Activated naive CD8-positive, alpha-beta T cell treated with anti-CD3 and anti-CD28 coated beads for 36 hours (primary cell): Measurements from ENCODE around the gene CCSER2. TPM values are rescaled to one million over a fixed set of nuclear protein-coding genes. Genes with fewer than 3 reads are reported as not detected.
A peak's percentile ranks its signal among the peaks of the same experiment; 100 is the strongest.

ENCODE experiments used
- DNase-seq: peaks from one replicate; pipeline ENCODE4 v3.0.0; 2021
- H3K27ac Mint-ChIP-seq: one replicate; pipeline ENCODE4 v1.8.0; 2022; ENCODE audit warnings: mild to moderate bottlenecking, moderate library complexity, mixed read lengths
- H3K27me3 Mint-ChIP-seq: one replicate; pipeline ENCODE4 v1.8.0; 2022; ENCODE audit warnings: mild to moderate bottlenecking, mixed read lengths
- H3K36me3 Mint-ChIP-seq: one replicate; pipeline ENCODE4 v1.8.0; 2021; ENCODE audit warnings: mild to moderate bottlenecking, mixed read lengths
- H3K4me1 Mint-ChIP-seq: one replicate; pipeline ENCODE4 v1.8.0; 2021; ENCODE audit warnings: mixed read lengths
- H3K4me3 Mint-ChIP-seq: one replicate; pipeline ENCODE4 v1.8.0; 2022; ENCODE audit warnings: mild to moderate bottlenecking, moderate library complexity, mixed read lengths
- H3K9me3 Mint-ChIP-seq: one replicate; pipeline ENCODE4 v1.8.0; 2022; ENCODE audit warnings: mixed read lengths
- total RNA-seq, 2 experiments: library from RNA; stranded (reverse); gene quantifications; one replicate each; pipeline ENCODE4 v1.2.3, GENCODE V29; 2021

Gene CCSER2
- total RNA-seq, 2 experiments from 2014 or later = 42.4 to 43.8 TPM

- Mint-ChIP-seq H3K4me1 (peaks cover 43% of the 10 kb centered on the region), H3K27ac (no peak overlapping the region)
These were observed 46.1 kb downstream of the CCSER2 start for GRCh38 chr10:84374455-84374854.

GRCh38 chr10:84375011-84375410 is 46.6 kb downstream of the CCSER2 start:
- no peaks in the 10 kb centered on the region for H3K27me3 Mint-ChIP-seq
- DNase-seq = no peak
- no peak overlapping the region for H3K4me3 Mint-ChIP-seq
- H3K9me3 Mint-ChIP-seq = no peaks in the 10 kb centered on the region
- H3K4me1 Mint-ChIP-seq = peaks cover 37% of the 10 kb centered on the region
- H3K36me3 Mint-ChIP-seq = peaks cover 14% of the 10 kb centered on the region
- H3K27ac Mint-ChIP-seq = no peak overlapping the region

More at GRCh38 chr10:84374455-84374854, 46.1 kb downstream of the CCSER2 start:
- H3K36me3 Mint-ChIP-seq = peaks cover 14% of the 10 kb centered on the region
- no peaks in the 10 kb centered on the region for H3K9me3 Mint-ChIP-seq
- H3K27me3 Mint-ChIP-seq = no peaks in the 10 kb centered on the region
- no peak for DNase-seq
- no peak overlapping the region for H3K4me3 Mint-ChIP-seq

- Mint-ChIP-seq H3K27ac (peak overlapping the region; percentile 59), H3K36me3 (peaks cover 20% of the 10 kb centered on the region), H3K4me1 (peaks cover 36% of the 10 kb centered on the region), H3K4me3 (no peak overlapping the region), H3K9me3 (no peaks in the 10 kb centered on the region), H3K27me3 (no peaks in the 10 kb centered on the region)
- no peak for DNase-seq
These were observed 47.5 kb downstream of the CCSER2 start for GRCh38 chr10:84375881-84376280.

DNA sequence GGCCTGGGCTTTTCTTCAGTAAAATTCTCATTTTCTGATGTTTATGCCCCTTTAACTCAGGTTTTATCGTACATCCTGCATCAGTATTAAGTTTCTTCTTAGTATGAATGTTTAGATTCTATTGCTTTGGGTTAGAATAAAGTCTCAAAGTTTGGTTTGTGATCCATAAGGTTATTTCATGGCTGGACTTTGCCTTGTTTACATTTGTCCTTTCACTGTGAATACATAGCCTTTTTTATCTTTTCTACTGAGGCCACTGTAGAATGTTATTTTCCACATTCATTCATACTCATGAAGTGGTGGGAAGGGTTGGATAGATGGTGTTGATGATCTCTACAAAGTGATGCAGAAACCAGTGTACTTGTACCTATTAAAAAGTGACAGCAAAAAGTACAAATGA is 59.8 kb downstream of the CCSER2 start:
- DNase-seq = no peak
- H3K9me3 Mint-ChIP-seq = peaks cover 7% of the 10 kb centered on the region
- peaks cover 44% of the 10 kb centered on the region for H3K36me3 Mint-ChIP-seq
- H3K27me3 Mint-ChIP-seq = no peaks in the 10 kb centered on the region
- H3K4me1 Mint-ChIP-seq = peaks cover 12% of the 10 kb centered on the region
- H3K4me3 Mint-ChIP-seq = no peak overlapping the region
- H3K27ac Mint-ChIP-seq = no peak overlapping the region

DNA sequence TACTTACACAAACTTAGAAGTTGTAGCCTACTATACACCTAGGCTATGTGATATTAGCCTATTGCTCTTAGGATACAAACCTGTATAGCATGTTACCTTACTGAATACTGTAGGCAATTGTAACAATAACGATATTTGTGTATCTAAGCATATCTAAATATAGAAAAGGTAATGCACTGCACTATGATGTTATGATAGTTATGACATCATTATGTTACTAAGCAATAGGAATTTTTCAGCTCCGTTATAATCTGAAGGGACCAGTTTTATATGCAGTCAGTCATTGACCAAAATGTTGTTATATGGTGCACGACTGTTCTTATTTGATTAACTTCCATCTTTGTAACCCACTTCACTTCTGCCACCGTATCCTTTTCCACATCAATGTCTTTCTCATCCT is 62.0 kb downstream of the CCSER2 start:
- Mint-ChIP-seq H3K27ac (no peak overlapping the region), H3K9me3 (peaks cover 2% of the 10 kb centered on the region), H3K4me3 (no peak overlapping the region), H3K27me3 (no peaks in the 10 kb centered on the region), H3K4me1 (peaks cover 16% of the 10 kb centered on the region), H3K36me3 (peaks cover 30% of the 10 kb centered on the region)
- no peak for DNase-seq

- no peak overlapping the region for H3K27ac Mint-ChIP-seq
- H3K27me3 Mint-ChIP-seq = no peaks in the 10 kb centered on the region
- DNase-seq = no peak
- H3K4me1 Mint-ChIP-seq = peaks cover 16% of the 10 kb centered on the region
- no peak overlapping the region for H3K4me3 Mint-ChIP-seq
- no peaks in the 10 kb centered on the region for H3K9me3 Mint-ChIP-seq
- H3K36me3 Mint-ChIP-seq = peaks cover 26% of the 10 kb centered on the region
These were observed 62.9 kb downstream of the CCSER2 start for GRCh38 chr10:84391326-84391725.

- no peaks in the 10 kb centered on the region for H3K27me3 Mint-ChIP-seq
These were observed 63.8 kb downstream of the CCSER2 start for GRCh38 chr10:84392181-84392580.

GRCh38 chr10:84395581-84395980 is 67.2 kb downstream of the CCSER2 start:
- Mint-ChIP-seq H3K4me1 (peaks cover 20% of the 10 kb centered on the region), H3K27me3 (no peaks in the 10 kb centered on the region), H3K9me3 (peaks cover 7% of the 10 kb centered on the region), H3K4me3 (no peak overlapping the region), H3K27ac (no peak overlapping the region), H3K36me3 (peaks cover 35% of the 10 kb centered on the region)
- DNase-seq = no peak

More at GRCh38 chr10:84392181-84392580, 63.8 kb downstream of the CCSER2 start:
- Mint-ChIP-seq H3K27ac (no peak overlapping the region), H3K4me3 (no peak overlapping the region), H3K4me1 (peaks cover 17% of the 10 kb centered on the region), H3K9me3 (no peaks in the 10 kb centered on the region), H3K36me3 (peaks cover 25% of the 10 kb centered on the region)
- DNase-seq = no peak

DNA sequence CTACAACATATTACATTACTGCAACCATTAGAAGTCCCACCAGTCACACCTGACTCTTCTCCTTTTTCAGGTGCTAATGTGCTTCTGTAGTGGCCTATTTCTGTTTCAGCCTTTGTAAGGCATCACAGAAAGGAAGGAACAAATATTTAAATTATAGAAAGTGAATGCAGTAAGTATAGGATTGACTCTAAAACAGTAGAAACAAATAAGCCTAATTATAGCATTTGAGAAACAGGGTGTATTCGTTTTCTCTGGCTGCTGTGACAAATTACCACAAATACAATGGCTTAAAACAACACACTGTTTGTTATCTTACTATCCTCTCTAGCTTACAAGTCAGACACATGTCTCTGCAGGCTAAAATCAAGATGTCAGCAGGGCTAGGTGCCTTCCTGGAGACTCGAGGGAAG is 69.4 kb downstream of the CCSER2 start:
- H3K9me3 Mint-ChIP-seq = peaks cover 7% of the 10 kb centered on the region
- no peak for DNase-seq
- H3K4me3 Mint-ChIP-seq = no peak overlapping the region
- H3K27me3 Mint-ChIP-seq = no peaks in the 10 kb centered on the region
- H3K4me1 Mint-ChIP-seq = peaks cover 12% of the 10 kb centered on the region
- no peak overlapping the region for H3K27ac Mint-ChIP-seq
- H3K36me3 Mint-ChIP-seq = peaks cover 44% of the 10 kb centered on the region

GRCh38 chr10:84398696-84399095 is 70.3 kb downstream of the CCSER2 start:
- no peak overlapping the region for H3K27ac Mint-ChIP-seq
- DNase-seq = no peak
- H3K9me3 Mint-ChIP-seq = peaks cover 7% of the 10 kb centered on the region
- H3K36me3 Mint-ChIP-seq = peaks cover 48% of the 10 kb centered on the region
- H3K4me3 Mint-ChIP-seq = no peak overlapping the region
- no peaks in the 10 kb centered on the region for H3K27me3 Mint-ChIP-seq
- peaks cover 13% of the 10 kb centered on the region for H3K4me1 Mint-ChIP-seq

DNA sequence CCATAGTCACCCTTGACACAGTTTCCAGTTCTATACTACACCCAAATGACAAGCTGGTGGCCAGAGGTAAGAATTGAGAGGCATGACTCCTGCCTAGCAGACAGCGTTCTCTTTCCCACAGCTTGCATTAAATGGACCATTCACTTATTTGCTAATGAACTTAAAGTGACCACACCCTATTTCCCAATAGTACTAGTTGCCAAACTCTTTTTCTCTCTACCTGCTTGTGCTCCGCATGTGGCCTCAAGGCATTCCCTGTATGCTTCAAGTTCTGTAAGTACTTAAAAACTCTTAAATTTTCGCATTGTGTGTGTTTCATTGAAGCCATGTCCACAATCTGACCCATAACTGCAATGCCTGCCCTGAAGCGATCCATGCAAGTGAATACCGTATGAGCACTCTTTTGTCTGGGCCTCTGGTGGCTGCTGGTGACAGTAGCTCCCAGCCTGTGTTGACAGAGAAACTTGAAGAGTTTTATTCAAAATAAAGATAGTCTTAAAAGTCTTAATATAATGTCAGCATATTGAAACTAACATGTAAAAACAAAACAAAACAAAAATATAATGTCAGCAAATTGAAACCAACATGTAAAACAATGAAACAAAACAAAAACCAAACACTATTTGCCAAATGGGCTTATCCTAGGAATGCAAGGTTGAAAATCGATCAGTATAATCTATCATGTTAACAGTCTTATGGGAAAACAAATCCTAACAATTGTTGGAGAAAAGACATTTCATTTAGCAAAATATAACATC is 73.6 kb downstream of the CCSER2 start:
- Mint-ChIP-seq H3K27me3 (no peaks in the 10 kb centered on the region), H3K9me3 (peaks cover 7% of the 10 kb centered on the region), H3K27ac (no peak overlapping the region), H3K4me1 (peaks cover 26% of the 10 kb centered on the region), H3K36me3 (peaks cover 50% of the 10 kb centered on the region), H3K4me3 (no peak overlapping the region)
- no peak for DNase-seq

DNA sequence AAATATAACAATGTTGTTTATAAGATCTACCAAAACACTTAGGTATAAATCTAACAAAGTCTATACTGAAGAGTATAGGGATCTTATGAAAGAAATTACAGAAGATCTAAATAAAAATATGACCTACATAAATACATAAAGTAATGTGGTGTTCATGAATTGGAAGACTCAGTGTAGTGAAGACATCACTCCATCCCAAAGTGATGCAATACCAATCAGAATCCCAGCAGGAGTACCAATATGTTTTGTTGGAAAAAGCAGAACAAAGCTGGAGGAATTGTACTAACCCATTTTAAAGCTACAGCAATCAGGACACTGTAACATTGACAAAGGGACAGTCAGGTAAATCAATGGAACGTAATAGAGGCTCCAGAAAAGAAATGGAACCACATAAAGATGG is 76.4 kb downstream of the CCSER2 start:
- DNase-seq = no peak
- Mint-ChIP-seq H3K27me3 (no peaks in the 10 kb centered on the region), H3K27ac (no peak overlapping the region), H3K4me3 (no peak overlapping the region), H3K36me3 (peaks cover 42% of the 10 kb centered on the region), H3K4me1 (peaks cover 25% of the 10 kb centered on the region), H3K9me3 (peaks cover 4% of the 10 kb centered on the region)

DNA sequence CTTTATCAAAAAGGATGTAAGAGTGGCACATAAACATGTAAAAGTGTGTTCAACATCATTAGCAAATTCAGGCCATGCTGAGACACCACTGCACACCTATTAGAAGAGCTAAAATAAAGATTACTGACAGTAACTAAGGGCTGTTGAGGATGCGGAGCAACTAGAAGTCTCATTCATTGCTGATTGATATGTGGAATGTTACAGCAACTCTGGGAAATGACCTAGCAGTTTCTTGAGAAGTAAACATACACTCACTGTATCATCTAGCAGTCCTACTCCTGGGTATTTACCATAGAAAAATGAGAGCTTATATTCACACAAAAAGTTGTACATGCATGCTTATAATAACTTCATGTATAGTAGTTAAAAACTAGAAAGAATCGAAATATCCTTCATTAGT is 77.3 kb downstream of the CCSER2 start:
- no peak overlapping the region for H3K27ac Mint-ChIP-seq
- no peaks in the 10 kb centered on the region for H3K27me3 Mint-ChIP-seq
- peaks cover 39% of the 10 kb centered on the region for H3K36me3 Mint-ChIP-seq
- DNase-seq = no peak
- H3K4me1 Mint-ChIP-seq = peaks cover 25% of the 10 kb centered on the region
- no peak overlapping the region for H3K4me3 Mint-ChIP-seq
- peaks cover 9% of the 10 kb centered on the region for H3K9me3 Mint-ChIP-seq

DNA sequence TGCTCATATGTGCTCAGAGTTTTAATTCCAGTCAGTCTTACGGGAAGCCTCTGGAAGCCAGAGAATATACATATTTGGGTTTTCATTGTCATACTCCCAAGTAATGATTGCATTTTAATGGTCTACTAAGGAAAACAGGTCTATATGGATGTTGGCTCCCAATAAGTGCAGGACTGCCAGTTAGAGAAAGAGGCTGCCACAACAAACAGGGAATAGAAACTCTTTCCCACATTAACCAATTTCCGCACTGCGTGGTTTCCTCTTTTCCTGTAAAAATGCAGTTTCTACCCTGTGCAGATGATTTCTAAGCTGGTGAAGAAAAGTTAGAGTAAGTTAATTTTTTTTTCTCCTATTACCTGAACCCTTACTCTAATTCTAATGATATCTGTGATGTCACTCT is 78.2 kb downstream of the CCSER2 start:
- no peaks in the 10 kb centered on the region for H3K27me3 Mint-ChIP-seq
- peaks cover 16% of the 10 kb centered on the region for H3K9me3 Mint-ChIP-seq
- no peak overlapping the region for H3K27ac Mint-ChIP-seq
- peaks cover 25% of the 10 kb centered on the region for H3K4me1 Mint-ChIP-seq
- no peak overlapping the region for H3K4me3 Mint-ChIP-seq
- H3K36me3 Mint-ChIP-seq = peaks cover 40% of the 10 kb centered on the region
- no peak for DNase-seq

DNA sequence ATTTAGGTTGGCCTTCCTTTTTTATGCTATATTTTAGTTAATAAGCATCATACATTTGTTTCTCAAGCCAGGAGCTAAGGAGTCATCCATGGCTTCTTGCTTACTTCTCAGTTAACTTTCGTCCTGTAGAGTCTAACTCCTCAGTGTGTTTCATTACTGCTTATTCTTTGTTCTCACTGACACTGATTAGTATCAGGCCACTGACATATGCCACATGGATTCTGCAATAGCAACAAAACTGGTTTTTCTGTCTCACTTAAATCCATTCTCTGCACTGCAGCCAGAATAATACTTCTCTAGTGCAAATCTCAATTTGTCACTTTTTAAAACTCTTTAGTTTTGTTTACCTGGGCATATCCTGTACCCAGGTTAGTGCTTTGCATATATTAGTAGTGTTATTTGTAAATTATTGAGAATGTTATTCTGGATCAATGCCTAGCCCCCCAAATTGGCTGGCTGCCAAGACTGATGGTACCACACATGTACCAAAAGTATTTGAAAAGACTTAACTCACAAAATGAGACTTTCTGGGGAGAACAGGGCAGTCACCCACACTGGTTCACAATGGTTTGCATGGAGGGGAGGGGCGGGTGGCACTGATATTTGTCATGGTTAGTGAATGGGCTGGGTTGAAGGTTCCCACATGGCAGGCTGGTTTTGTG is 79.1 kb downstream of the CCSER2 start:
- H3K9me3 Mint-ChIP-seq = peaks cover 26% of the 10 kb centered on the region
- no peak for DNase-seq
- H3K27me3 Mint-ChIP-seq = no peaks in the 10 kb centered on the region
- H3K36me3 Mint-ChIP-seq = peaks cover 44% of the 10 kb centered on the region
- peaks cover 25% of the 10 kb centered on the region for H3K4me1 Mint-ChIP-seq
- no peak overlapping the region for H3K4me3 Mint-ChIP-seq
- no peak overlapping the region for H3K27ac Mint-ChIP-seq

- Mint-ChIP-seq H3K36me3 (peaks cover 76% of the 10 kb centered on the region), H3K27ac (no peak overlapping the region), H3K27me3 (no peaks in the 10 kb centered on the region), H3K4me3 (no peak overlapping the region), H3K9me3 (peaks cover 49% of the 10 kb centered on the region), H3K4me1 (peaks cover 4% of the 10 kb centered on the region)
- DNase-seq = no peak
These were observed 84.1 kb downstream of the CCSER2 start for GRCh38 chr10:84412482-84412881.
